ENCODE measurements around the gene KIF25. TPM values are rescaled to one million over a fixed set of nuclear protein-coding genes. Genes with fewer than 3 reads are reported as not detected.

The KIF25 gene
- total RNA-seq, 2 experiments from 2014 or later: not detected

DNA sequence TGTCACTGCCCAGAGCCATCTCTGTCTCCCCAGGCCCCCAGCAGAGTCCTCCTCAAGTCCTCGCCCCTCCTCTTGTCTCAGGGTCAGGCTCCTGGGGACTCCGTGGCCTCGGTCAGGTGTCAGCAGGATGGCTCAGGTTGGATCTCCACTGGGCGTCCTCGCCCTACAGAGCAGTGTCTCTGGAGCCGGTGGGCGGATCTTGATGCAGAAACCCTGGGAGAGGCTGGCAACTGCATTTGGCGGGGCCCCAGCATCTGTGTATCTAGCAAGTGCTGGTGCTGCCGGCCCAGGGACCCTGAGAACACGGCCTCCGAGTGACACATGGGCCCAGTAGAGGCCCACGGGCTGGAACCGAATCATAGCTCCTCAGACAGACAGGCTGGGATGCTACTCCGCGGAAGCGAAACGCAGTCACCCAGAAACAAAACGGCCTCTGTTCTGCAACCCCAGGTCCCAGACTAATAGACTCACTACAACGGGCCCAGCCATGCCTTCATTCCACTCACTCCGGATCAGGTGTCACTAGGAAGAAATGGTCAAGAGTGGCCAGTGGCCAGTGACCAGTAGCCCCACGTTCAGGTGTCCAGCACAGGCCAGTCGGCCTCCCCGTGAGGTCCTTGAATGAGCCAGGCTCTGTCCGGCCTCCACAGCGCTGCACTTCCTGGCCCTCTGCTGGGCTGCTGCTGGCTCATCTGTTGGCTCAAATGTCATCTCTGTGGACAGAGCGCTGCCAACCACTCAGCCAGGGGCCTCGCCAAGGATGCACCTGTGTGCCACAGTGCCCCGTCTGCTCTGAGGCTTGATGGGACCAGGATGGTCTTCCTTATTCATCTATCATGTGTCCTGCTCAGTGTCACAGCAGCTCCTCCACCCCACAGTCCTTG, 94.2 kb downstream of the KIF25 start:
- peaks cover 2% of the 10 kb centered on the region for H3K9me3 Mint-ChIP-seq (ENCODE audit: low read depth)
- no peaks in the 10 kb centered on the region for H3K27me3 Mint-ChIP-seq
- no peak overlapping the region for H3K4me3 Mint-ChIP-seq
- no peak overlapping the region for H3K27ac Mint-ChIP-seq
- H3K4me1 Mint-ChIP-seq: no peaks in the 10 kb centered on the region
- H3K36me3 Mint-ChIP-seq: no peaks in the 10 kb centered on the region
- CTCF ChIA-PET: no interaction called here
- no peak for ATAC-seq
- DNase-seq: no peak

DNA sequence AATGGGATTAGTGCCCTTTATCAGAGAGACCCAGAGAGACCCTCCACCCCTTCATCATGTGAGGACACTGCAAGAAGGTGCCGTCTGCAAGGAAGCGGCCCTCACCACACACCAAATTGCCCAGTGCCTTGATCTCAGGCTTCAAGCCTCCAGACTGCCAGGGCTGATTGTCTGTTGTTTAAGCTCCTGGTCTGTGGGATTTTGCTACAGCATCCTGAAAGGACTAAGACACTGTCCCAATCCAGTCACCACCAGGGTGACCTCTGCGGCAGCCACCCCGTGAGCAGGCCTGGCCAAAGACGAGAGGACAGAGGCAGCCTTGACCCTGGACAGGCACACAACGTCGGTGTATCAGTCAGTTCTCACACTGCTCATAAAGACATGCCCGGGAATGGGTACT, 95.1 kb downstream of the KIF25 start:
- DNase-seq (no peak), ATAC-seq (no peak)
- peaks cover 2% of the 10 kb centered on the region for H3K9me3 Mint-ChIP-seq (ENCODE audit: low read depth)
- H3K4me3 Mint-ChIP-seq: no peak overlapping the region
- no peaks in the 10 kb centered on the region for H3K4me1 Mint-ChIP-seq
- H3K27me3 Mint-ChIP-seq: no peaks in the 10 kb centered on the region
- no peak overlapping the region for H3K27ac Mint-ChIP-seq
- H3K36me3 Mint-ChIP-seq: no peaks in the 10 kb centered on the region
- CTCF ChIA-PET: no interaction called here

DNA sequence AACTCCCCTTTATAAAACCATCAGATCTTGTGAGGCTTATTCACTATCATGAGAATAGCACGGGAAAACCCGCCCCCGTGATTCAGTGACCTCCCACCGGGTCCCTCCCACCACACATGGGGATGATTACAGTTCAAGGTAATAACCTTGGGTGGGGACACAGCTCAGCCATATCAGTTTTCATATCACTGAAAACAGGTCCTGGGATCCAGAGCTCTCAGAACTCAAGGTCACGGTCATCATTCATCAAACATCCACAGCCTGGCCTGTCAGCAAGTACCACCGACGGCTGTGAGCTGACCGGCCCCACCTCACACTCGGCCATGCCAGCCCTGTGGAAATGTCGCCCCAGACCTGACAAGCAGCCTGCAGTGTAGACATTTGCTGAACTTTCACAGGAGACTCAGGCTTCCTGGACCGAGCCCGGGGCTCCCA, 95.6 kb downstream of the KIF25 start:
- CTCF ChIA-PET: no interaction called here
- no peak overlapping the region for H3K4me3 Mint-ChIP-seq

DNA sequence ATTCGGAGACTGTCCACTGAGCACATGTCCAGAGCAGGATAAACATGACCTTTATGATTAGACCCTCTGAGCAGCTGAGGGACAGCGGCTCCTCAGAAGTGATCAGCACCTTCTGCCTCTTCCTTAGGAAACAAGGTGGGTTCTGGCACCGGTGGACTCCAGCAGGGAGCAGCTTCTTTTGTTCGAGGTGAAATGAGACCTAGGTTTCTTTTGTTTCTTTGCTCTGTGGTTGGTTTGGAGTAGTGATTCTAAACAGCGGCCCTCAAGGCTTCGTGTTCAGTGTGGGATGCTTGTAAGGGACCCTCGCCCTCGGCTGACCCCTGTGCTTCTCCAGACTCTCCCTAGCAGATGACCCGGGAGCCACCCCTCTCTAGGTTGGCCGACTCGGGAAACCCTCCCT, 96.2 kb downstream of the KIF25 start:
- Mint-ChIP-seq H3K27ac (no peak overlapping the region), H3K27me3 (no peaks in the 10 kb centered on the region), H3K9me3 (ENCODE audit: low read depth) (peaks cover 2% of the 10 kb centered on the region), H3K36me3 (no peaks in the 10 kb centered on the region), H3K4me1 (no peaks in the 10 kb centered on the region), H3K4me3 (no peak overlapping the region)
- CTCF ChIA-PET: no interaction called here
- DNase-seq (no peak), ATAC-seq (no peak)

More for the DNA sequence above, 95.6 kb downstream of the KIF25 start:
- no peak for DNase-seq
- H3K4me1 Mint-ChIP-seq: no peaks in the 10 kb centered on the region
- peaks cover 2% of the 10 kb centered on the region for H3K9me3 Mint-ChIP-seq (ENCODE audit: low read depth)
- ATAC-seq: no peak
- no peaks in the 10 kb centered on the region for H3K36me3 Mint-ChIP-seq
- H3K27ac Mint-ChIP-seq: no peak overlapping the region
- no peaks in the 10 kb centered on the region for H3K27me3 Mint-ChIP-seq

Other genes with a start within 250 kb of the KIF25 start
- 10 to 100 TPM; 38.7 to 94.6 TPM for gene AFDN, start 170.8 kb upstream of the KIF25 start, total RNA-seq
- not detected for gene FRMD1, start 81.5 kb downstream of the KIF25 start, total RNA-seq

Data from activated CD8-positive, alpha-beta memory T cell treated with anti-CD3 and anti-CD28 coated beads, Interleukin-2, amount 10 ng/mL, durations not matched to agents 7 days and 5 days (primary cell).